Measurements from ENCODE around the gene ANKH. TPM values are rescaled to one million over a fixed set of nuclear protein-coding genes. Genes with fewer than 3 reads are reported as not detected.

The ANKH gene
- 31.1 and 40.1 TPM in 2 replicates for total RNA-seq

GRCh38 chr5:14871214-14872069 lies at the start of gene ANKH:
ANKH (minus strand) TSS chr5:14871778; CDS start chr5:14871447, 331 bp downstream.

DNA sequence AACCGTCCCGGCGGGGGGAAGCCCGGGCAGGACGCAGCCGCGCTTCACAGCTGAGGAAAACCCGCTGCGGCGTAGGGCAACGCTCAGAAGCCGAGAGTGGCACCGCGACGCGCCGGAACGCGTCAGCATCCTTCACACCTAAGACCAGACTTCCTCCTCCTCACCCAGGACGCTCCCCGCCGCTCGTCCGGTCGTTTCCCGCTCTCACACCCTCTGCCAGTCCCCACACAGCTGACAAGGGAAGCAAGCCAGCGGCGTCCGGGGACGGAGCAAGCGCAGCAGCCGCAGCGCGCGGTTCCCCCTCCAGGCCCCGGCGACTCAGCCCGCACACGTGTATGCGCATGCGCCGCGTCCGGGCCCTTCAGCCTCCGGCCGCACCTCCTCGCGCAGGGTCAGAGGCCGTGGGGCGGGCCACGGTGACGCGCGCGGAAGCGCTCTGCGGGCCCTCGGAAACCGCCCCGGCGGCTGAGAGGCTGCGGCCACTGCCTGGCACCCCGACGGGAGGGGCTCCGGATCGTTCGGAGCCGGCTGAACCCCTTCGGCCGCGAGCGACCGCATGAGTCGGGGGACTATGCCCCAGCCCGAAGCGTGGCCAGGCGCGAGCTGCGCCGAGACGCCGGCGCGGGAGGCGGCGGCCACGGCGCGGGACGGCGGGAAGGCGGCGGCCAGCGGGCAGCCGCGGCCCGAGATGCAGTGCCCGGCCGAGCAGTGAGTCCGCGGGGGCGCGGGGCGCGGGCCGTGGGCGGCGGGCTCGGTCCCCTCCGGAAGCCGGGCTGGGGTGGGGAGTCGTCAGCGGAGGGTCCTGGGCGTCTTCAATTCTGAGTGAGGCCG lies 207.1 kb downstream of the ANKH start, which contains the start of gene OTULIN:
TSS of gene OTULIN (plus strand) at position 449 of the 831 bp plus-strand sequence. CDS start at position 557, 108 bp downstream.

Other genes starting within 250 kb of the ANKH start
- 17.4 and 18.8 TPM in 2 replicates for gene OTULIN, start 207.1 kb downstream of the ANKH start, total RNA-seq